Skeletal muscle satellite cell (primary cell): Measurements from ENCODE around the gene ACSL6.

Experiments
- H3K27me3 ChIP-seq: 2 replicates; pipeline ENCODE4 v1.7.0; 2013; ENCODE audit warnings: low read length; ENCODE audit not compliant: control insufficient read depth, insufficient read depth
- H3K36me3 ChIP-seq: 2 replicates; pipeline ENCODE4 v1.7.0; 2013; ENCODE audit warnings: mild to moderate bottlenecking, control low read depth, low read length; ENCODE audit not compliant: insufficient read depth
- H3K4me1 ChIP-seq: 2 replicates; pipeline ENCODE4 v1.7.0; 2013; ENCODE audit warnings: low read length; ENCODE audit not compliant: control insufficient read depth, insufficient read depth
- H3K4me2 ChIP-seq: 2 replicates; pipeline ENCODE4 v1.7.0; 2013; ENCODE audit warnings: mild to moderate bottlenecking, low read length
- H3K4me3 ChIP-seq: 2 replicates; pipeline ENCODE4 v1.7.0; 2013; ENCODE audit warnings: low read length
- H3K9ac ChIP-seq: 2 replicates; pipeline ENCODE4 v1.7.0; 2013; ENCODE audit warnings: mild to moderate bottlenecking, low read depth, low read length, moderate library complexity
- H3K9me3 ChIP-seq: replicated peaks from 2 replicates; pipeline ENCODE4 v1.7.0; 2013; ENCODE audit warnings: mild to moderate bottlenecking, control low read depth, low read length

The ACSL6 gene

GRCh38 chr5:132022737-132023136 lies 11.3 kb upstream of the ACSL6 start:
- Histone ChIP-seq H3K9ac (no peak overlapping the region), H3K4me3 (no peak overlapping the region), H3K27me3 (peaks cover 50% of the 10 kb centered on the region), H3K4me2 (no peak overlapping the region), H3K9me3 (no peaks in the 10 kb centered on the region), H3K4me1 (no peaks in the 10 kb centered on the region), H3K36me3 (no peaks in the 10 kb centered on the region)

- no peaks in the 10 kb centered on the region for H3K9me3 ChIP-seq
- H3K4me2 ChIP-seq = no peak overlapping the region
- H3K4me1 ChIP-seq = no peaks in the 10 kb centered on the region
- no peaks in the 10 kb centered on the region for H3K36me3 ChIP-seq
- no peak overlapping the region for H3K9ac ChIP-seq
- no peak overlapping the region for H3K4me3 ChIP-seq
- peaks cover 54% of the 10 kb centered on the region for H3K27me3 ChIP-seq
These were observed 10.2 kb upstream of the ACSL6 start for GRCh38 chr5:132021654-132022053.

- no peaks in the 10 kb centered on the region for H3K4me1 ChIP-seq
- no peak overlapping the region for H3K9ac ChIP-seq
- no peak overlapping the region for H3K4me3 ChIP-seq
- H3K36me3 ChIP-seq = no peaks in the 10 kb centered on the region
- H3K9me3 ChIP-seq = no peaks in the 10 kb centered on the region
- H3K4me2 ChIP-seq = no peak overlapping the region
- H3K27me3 ChIP-seq = peaks cover 60% of the 10 kb centered on the region
These were observed 9.3 kb upstream of the ACSL6 start for GRCh38 chr5:132020568-132021339.

GRCh38 chr5:132019857-132020555 lies 8.5 kb upstream of the ACSL6 start:
- Histone ChIP-seq H3K36me3 (no peaks in the 10 kb centered on the region), H3K4me2 (no peak overlapping the region), H3K9me3 (no peaks in the 10 kb centered on the region), H3K27me3 (peaks cover 65% of the 10 kb centered on the region), H3K4me1 (no peaks in the 10 kb centered on the region), H3K4me3 (no peak overlapping the region), H3K9ac (no peak overlapping the region)

- no peak overlapping the region for H3K9ac ChIP-seq
- no peak overlapping the region for H3K4me3 ChIP-seq
- H3K36me3 ChIP-seq = no peaks in the 10 kb centered on the region
- H3K27me3 ChIP-seq = peaks cover 71% of the 10 kb centered on the region
- H3K9me3 ChIP-seq = no peaks in the 10 kb centered on the region
- H3K4me2 ChIP-seq = no peak overlapping the region
- no peaks in the 10 kb centered on the region for H3K4me1 ChIP-seq
These were observed 7.9 kb upstream of the ACSL6 start for GRCh38 chr5:132019337-132019736.

- peaks cover 77% of the 10 kb centered on the region for H3K27me3 ChIP-seq
- H3K4me3 ChIP-seq = no peak overlapping the region
- no peak overlapping the region for H3K9ac ChIP-seq
- H3K36me3 ChIP-seq = no peaks in the 10 kb centered on the region
- H3K4me2 ChIP-seq = no peak overlapping the region
- no peaks in the 10 kb centered on the region for H3K9me3 ChIP-seq
- H3K4me1 ChIP-seq = no peaks in the 10 kb centered on the region
These were observed 6.5 kb upstream of the ACSL6 start for GRCh38 chr5:132017738-132018625.

- Histone ChIP-seq H3K36me3 (no peaks in the 10 kb centered on the region), H3K9me3 (no peaks in the 10 kb centered on the region), H3K4me1 (no peaks in the 10 kb centered on the region), H3K27me3 (peaks cover 81% of the 10 kb centered on the region), H3K9ac (no peak overlapping the region), H3K4me2 (no peak overlapping the region), H3K4me3 (no peak overlapping the region)
These were observed 5.9 kb upstream of the ACSL6 start for GRCh38 chr5:132017316-132017715.

GRCh38 chr5:132016721-132017250 lies 5.3 kb upstream of the ACSL6 start:
- Histone ChIP-seq H3K36me3 (no peaks in the 10 kb centered on the region), H3K9me3 (no peaks in the 10 kb centered on the region), H3K4me1 (no peaks in the 10 kb centered on the region), H3K4me3 (no peak overlapping the region), H3K4me2 (no peak overlapping the region), H3K9ac (no peak overlapping the region), H3K27me3 (peaks cover 81% of the 10 kb centered on the region)

GRCh38 chr5:132013711-132014110 lies 2.3 kb upstream of the ACSL6 start:
- no peaks in the 10 kb centered on the region for H3K4me1 ChIP-seq
- H3K27me3 ChIP-seq = peaks cover 86% of the 10 kb centered on the region
- H3K4me2 ChIP-seq = no peak overlapping the region
- no peaks in the 10 kb centered on the region for H3K36me3 ChIP-seq
- H3K9me3 ChIP-seq = no peaks in the 10 kb centered on the region
- H3K9ac ChIP-seq = no peak overlapping the region
- H3K4me3 ChIP-seq = no peak overlapping the region

- Histone ChIP-seq H3K4me2 (no peak overlapping the region), H3K27me3 (peaks cover 85% of the 10 kb centered on the region), H3K9ac (no peak overlapping the region), H3K9me3 (no peaks in the 10 kb centered on the region), H3K4me1 (no peaks in the 10 kb centered on the region), H3K4me3 (no peak overlapping the region), H3K36me3 (no peaks in the 10 kb centered on the region)
These were observed 1.7 kb upstream of the ACSL6 start for GRCh38 chr5:132013006-132013689.
